Neural crest cell (in vitro differentiated cells): ENCODE results near the gene TLE2. TPM values are rescaled to one million over a fixed set of nuclear protein-coding genes. Genes with fewer than 3 reads are reported as not detected.
A peak's percentile ranks its signal among the peaks of the same experiment; 100 is the strongest.

Source experiments
- DNase-seq: peaks from one replicate; pipeline ENCODE4 v3.0.0; 2021; ENCODE audit warnings: low read depth, mixed read lengths, low spot score
- H3K27ac Mint-ChIP-seq: one replicate; pipeline ENCODE4 v1.8.0; 2021; ENCODE audit warnings: mild to moderate bottlenecking, mixed read lengths; ENCODE audit not compliant: unreplicated experiment
- H3K27me3 Mint-ChIP-seq: 2 replicates; pipeline ENCODE4 v1.8.0; 2021; ENCODE audit warnings: low read depth, mild to moderate bottlenecking, mixed read lengths
- H3K36me3 Mint-ChIP-seq: 2 replicates; pipeline ENCODE4 v1.8.0; 2021; ENCODE audit warnings: low read depth, mild to moderate bottlenecking, mixed read lengths
- H3K4me1 Mint-ChIP-seq: 2 replicates; pipeline ENCODE4 v1.8.0; 2021; ENCODE audit warnings: mixed read lengths
- H3K4me3 Mint-ChIP-seq: one replicate; pipeline ENCODE4 v1.8.0; 2021; ENCODE audit warnings: mild to moderate bottlenecking, mixed read lengths
- H3K9me3 Mint-ChIP-seq: 2 replicates; pipeline ENCODE4 v1.8.0; 2021; ENCODE audit warnings: mixed read lengths
- total RNA-seq: library from RNA; stranded (reverse); gene quantifications from 2 replicates; pipeline ENCODE4 v1.2.1, GENCODE V29; 2021
- TF ChIP-seq, protein P1 (sequence below): fragments of 200-600 bp; sonication (generic); conservative IDR thresholded peaks from 2 replicates; pipeline ENCODE4 v1.5.0; 2021; ENCODE audit warnings: antibody characterized with exemption, mild to moderate bottlenecking

The TLE2 gene
- total RNA-seq, 1 donor from 2014 or later: 1.4 TPM

DNA sequence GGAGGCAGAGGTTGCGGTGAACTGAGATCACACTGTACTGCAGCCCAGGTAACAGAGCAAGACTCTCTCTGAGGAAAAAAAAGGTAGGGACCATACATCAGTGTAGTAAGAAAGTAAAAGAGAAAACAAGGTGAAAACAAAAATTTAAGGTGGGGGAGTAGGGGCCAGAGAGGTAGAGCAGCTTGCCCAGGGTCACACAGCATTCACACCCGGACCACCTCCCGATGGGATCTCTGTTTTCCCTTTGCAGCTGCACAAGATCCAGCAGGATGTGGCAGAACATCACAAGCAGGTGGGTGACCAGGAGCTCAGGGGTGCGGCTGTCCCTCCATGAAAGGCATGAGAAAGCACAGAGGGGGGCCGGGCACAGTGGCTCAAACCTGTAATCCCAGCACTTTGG, 47.2 kb downstream of the TLE2 start:
- no peak for DNase-seq
- H3K4me3 Mint-ChIP-seq: peak overlapping the region; percentile 38
- no peaks in the 10 kb centered on the region for H3K36me3 Mint-ChIP-seq
- no peak overlapping the region for H3K27ac Mint-ChIP-seq
- TF ChIP-seq, protein P1, sequence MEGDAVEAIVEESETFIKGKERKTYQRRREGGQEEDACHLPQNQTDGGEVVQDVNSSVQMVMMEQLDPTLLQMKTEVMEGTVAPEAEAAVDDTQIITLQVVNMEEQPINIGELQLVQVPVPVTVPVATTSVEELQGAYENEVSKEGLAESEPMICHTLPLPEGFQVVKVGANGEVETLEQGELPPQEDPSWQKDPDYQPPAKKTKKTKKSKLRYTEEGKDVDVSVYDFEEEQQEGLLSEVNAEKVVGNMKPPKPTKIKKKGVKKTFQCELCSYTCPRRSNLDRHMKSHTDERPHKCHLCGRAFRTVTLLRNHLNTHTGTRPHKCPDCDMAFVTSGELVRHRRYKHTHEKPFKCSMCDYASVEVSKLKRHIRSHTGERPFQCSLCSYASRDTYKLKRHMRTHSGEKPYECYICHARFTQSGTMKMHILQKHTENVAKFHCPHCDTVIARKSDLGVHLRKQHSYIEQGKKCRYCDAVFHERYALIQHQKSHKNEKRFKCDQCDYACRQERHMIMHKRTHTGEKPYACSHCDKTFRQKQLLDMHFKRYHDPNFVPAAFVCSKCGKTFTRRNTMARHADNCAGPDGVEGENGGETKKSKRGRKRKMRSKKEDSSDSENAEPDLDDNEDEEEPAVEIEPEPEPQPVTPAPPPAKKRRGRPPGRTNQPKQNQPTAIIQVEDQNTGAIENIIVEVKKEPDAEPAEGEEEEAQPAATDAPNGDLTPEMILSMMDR: no peak
- H3K4me1 Mint-ChIP-seq: peaks cover 33% of the 10 kb centered on the region
- no peaks in the 10 kb centered on the region for H3K9me3 Mint-ChIP-seq
- peaks cover 90% of the 10 kb centered on the region for H3K27me3 Mint-ChIP-seq

DNA sequence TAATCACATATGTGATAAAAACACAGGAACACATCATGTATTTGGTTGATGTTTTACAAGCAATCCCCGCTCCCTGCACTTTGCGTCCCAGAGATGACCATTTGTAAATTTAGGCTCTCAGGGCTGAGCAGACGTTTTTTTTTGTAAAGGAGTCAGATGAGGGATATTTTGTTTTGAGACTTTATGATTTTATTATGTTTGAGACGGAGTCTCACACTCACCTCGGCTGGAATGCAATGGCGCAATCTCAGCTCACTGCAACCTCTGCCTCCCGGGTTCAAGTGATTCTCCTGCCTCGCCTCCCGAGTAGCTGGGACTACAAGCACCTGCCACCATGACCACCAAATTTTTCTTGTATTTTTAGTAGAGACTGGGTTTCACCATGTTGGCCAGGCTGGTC, 50.3 kb downstream of the TLE2 start:
- H3K36me3 Mint-ChIP-seq: no peaks in the 10 kb centered on the region
- no peak for DNase-seq
- no peaks in the 10 kb centered on the region for H3K9me3 Mint-ChIP-seq
- H3K27me3 Mint-ChIP-seq: peaks cover 97% of the 10 kb centered on the region
- H3K4me3 Mint-ChIP-seq: no peak overlapping the region
- TF ChIP-seq, protein P1: no peak
- H3K27ac Mint-ChIP-seq: no peak overlapping the region
- H3K4me1 Mint-ChIP-seq: peaks cover 35% of the 10 kb centered on the region

DNA sequence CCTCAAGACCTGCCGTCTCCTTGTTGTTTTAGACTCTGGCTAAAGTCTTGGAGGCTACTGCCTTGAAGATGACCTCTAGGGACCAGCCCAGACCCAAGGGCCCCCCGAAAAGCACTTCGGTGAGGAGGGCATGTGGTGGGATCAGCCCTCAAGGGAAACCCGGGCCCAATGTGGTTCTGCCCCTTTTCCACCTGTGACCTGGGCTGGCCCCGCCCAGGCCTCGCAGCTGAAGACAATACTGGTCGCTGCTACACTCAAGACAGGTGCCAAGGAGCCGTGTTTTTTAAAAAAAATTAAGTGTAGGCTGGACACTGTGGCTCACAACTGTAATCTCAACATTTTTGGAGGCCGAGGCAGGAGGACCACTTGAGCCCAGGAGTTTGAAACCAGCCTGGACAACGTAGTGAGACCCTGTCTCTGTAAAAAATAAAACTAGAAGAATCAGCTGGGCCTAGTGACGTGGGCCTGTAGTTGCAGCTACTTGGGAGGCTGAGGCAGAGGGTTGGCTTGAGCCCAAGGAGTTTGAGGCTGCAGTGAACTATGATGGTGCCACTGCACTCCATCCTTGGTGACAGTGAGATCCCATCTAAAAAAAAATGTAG, 50.8 kb downstream of the TLE2 start:
- Mint-ChIP-seq H3K4me3 (peak overlapping the region; percentile 81), H3K36me3 (no peaks in the 10 kb centered on the region), H3K27me3 (peaks cover 98% of the 10 kb centered on the region), H3K27ac (no peak overlapping the region), H3K9me3 (no peaks in the 10 kb centered on the region), H3K4me1 (peaks cover 31% of the 10 kb centered on the region)
- TF ChIP-seq, protein P1: no peak
- no peak for DNase-seq

DNA sequence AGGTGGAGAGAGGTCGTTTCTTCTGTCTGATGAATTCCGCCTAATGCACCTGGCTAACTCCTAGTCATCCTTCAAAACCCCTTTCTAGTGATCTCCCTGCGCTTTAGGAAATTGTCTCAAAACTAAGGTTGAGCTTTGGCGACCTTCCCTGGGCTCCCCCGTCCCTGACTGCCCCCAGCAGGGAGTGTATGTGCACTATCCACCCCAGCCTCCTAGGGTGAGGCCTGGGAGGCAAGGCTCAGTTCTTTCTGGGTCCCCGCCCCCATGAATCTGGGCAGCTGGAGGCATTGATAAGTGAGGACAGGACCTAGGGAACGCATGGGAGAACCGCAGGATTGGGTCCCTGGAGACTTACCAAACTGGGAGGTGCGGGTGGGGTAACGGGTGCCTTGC, 51.3 kb downstream of the TLE2 start:
- Mint-ChIP-seq H3K27me3 (peaks cover 98% of the 10 kb centered on the region), H3K9me3 (no peaks in the 10 kb centered on the region), H3K4me1 (peaks cover 26% of the 10 kb centered on the region), H3K36me3 (no peaks in the 10 kb centered on the region), H3K27ac (no peak overlapping the region), H3K4me3 (peak overlapping the region; percentile 81)
- TF ChIP-seq, protein P1: no peak
- DNase-seq: no peak

DNA sequence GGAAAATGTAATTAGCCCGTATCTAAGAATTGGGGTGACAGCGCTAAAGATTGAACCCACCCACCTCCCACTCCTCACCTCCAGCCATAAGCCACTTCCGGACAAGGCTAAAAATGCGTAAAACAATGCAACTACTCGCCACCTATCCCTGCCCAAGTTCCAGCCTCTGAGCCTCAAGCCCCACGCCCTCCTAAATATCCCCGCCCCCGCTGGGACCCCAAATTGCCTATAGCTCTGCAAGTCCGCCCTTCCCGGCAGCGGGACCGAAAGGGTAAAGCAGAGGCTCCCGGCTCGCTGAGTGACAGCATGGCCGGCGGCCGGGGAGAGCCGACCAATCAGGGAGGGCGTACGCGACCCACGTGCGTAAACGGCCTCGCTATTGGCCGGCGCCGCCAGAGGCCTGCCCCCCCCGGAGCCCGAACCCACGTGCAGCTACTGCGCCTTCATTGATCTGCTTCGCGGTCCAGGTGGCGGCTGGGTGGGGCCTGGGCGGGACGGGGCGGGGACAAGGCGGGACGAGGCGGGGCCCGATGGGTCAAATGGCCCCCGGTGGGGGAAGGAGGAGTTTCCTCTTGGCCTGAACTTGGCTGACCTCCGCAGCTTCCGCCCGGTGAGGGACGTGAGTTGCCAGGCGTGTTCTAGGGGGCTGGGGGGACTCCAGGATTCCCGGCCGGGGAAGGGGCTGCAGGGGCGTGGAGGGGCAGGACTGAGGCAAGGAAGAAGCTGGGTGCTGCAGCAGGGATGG, 51.9 kb downstream of the TLE2 start, which contains the start of gene TLE6:
TLE6 (plus strand) TSS at position 564 of the 745 bp plus-strand sequence. CDS start 670 bp downstream, outside the sequence.
- peak; percentile 94 for DNase-seq
- TF ChIP-seq, protein P1: no peak
- peaks cover 26% of the 10 kb centered on the region for H3K4me1 Mint-ChIP-seq
- H3K27me3 Mint-ChIP-seq: peaks cover 98% of the 10 kb centered on the region
- no peaks in the 10 kb centered on the region for H3K9me3 Mint-ChIP-seq
- H3K4me3 Mint-ChIP-seq: peak within 1 kb of the TSS; percentile 81
- no peak within 1 kb of the TSS for H3K27ac Mint-ChIP-seq
- H3K36me3 Mint-ChIP-seq: no peaks in the 10 kb centered on the region
